ENCODE measurements around the gene P3H1. TPM values are rescaled to one million over a fixed set of nuclear protein-coding genes. Genes with fewer than 3 reads are reported as not detected.

Gene P3H1
- total RNA-seq, 1 experiment from 2014 or later, result 47.1 TPM

DNA sequence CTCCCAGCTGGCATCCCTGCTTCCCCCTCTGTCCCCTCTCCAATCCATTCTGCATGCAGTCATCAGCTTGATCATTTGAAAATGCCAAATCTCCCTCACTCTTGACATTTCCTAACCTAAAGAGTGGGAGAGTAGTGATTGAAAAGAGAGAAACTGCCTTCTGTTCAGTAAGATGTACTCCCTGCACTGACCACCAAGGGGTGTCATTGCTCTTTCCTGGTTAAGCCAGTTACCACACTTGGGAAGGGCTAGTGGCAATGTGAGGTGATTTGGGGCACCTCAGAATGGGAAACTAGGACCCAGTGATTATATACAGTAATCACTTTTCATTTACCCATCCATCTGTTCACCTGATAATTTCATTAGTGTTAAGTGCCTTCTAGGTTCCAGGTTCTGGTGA lies 11.0 kb upstream of the P3H1 start:
- H3K23ac ChIP-seq (ENCODE audit: insufficient read length, low read depth, low read length), result no peak overlapping the region
- no peak overlapping the region for H2BK5ac ChIP-seq (ENCODE audit: insufficient read length, low read length)
- no peak overlapping the region for H2BK15ac ChIP-seq (ENCODE audit: low read depth, low read length)
- H3K4ac ChIP-seq (ENCODE audit: low read depth, low read length), result no peak overlapping the region
- DNase-seq, result no peak
- H4K91ac ChIP-seq (ENCODE audit: insufficient read length, low read depth, low read length), result no peak overlapping the region
- no peak overlapping the region for H3K18ac ChIP-seq (ENCODE audit: insufficient read length, low read depth, low read length)
- Mint-ChIP-seq H3K27me3 (ENCODE audit: low read depth) (no peaks in the 10 kb centered on the region), H3K36me3 (ENCODE audit: insufficient read depth in 1 of 3, low read depth in 3 of 3) (peaks cover 21 to 78% (median 65%) of the 10 kb centered on the region in 3 experiments), H3K4me3 (no peak overlapping the region), H3K4me1 (no peaks in the 10 kb centered on the region), H3K9me3 (no peaks in the 10 kb centered on the region), H3K27ac (no peak overlapping the region)
- H3K4me2 ChIP-seq (ENCODE audit: insufficient read depth, insufficient read length, low read length), result no peak overlapping the region
- TF ChIP-seq, protein P1, sequence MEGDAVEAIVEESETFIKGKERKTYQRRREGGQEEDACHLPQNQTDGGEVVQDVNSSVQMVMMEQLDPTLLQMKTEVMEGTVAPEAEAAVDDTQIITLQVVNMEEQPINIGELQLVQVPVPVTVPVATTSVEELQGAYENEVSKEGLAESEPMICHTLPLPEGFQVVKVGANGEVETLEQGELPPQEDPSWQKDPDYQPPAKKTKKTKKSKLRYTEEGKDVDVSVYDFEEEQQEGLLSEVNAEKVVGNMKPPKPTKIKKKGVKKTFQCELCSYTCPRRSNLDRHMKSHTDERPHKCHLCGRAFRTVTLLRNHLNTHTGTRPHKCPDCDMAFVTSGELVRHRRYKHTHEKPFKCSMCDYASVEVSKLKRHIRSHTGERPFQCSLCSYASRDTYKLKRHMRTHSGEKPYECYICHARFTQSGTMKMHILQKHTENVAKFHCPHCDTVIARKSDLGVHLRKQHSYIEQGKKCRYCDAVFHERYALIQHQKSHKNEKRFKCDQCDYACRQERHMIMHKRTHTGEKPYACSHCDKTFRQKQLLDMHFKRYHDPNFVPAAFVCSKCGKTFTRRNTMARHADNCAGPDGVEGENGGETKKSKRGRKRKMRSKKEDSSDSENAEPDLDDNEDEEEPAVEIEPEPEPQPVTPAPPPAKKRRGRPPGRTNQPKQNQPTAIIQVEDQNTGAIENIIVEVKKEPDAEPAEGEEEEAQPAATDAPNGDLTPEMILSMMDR (conservative IDR thresholded peaks at IDR 0.05), result peak; percentile 85
- H2AK5ac ChIP-seq (ENCODE audit: insufficient read length, low read length), result no peak overlapping the region
- H3K9me3 ChIP-seq (ENCODE audit: control insufficient read depth, low read depth, low read length), result no peaks in the 10 kb centered on the region
- no peaks in the 10 kb centered on the region for H3K79me2 ChIP-seq (ENCODE audit: insufficient read depth, low read length)
- no peaks in the 10 kb centered on the region for H3K79me1 ChIP-seq (ENCODE audit: insufficient read depth, low read depth, low read length, poor library complexity, severe bottlenecking)
- no peaks in the 10 kb centered on the region for H4K20me1 ChIP-seq (ENCODE audit: control insufficient read depth, insufficient read depth, insufficient read length)
- no peaks in the 10 kb centered on the region for H3K27me3 ChIP-seq (ENCODE audit: insufficient read depth, low read length)
- no peak overlapping the region for H3K56ac ChIP-seq (ENCODE audit: insufficient read length, low read depth, low read length)
- H4K5ac ChIP-seq (ENCODE audit: insufficient read length, low read depth, low read length), result no peak overlapping the region
- no peak overlapping the region for H2BK12ac ChIP-seq (ENCODE audit: insufficient read length, low read depth, low read length)
- no peak overlapping the region for H2AFZ ChIP-seq (ENCODE audit: low read length)
- H3K14ac ChIP-seq (ENCODE audit: insufficient read depth, low read length), result no peak overlapping the region
- no peak overlapping the region for H3K27ac ChIP-seq (ENCODE audit: insufficient read length, low read depth, low read length)
- no peak overlapping the region for H3K9ac ChIP-seq (ENCODE audit: extremely low read depth, insufficient read length, low read length)
- H2BK20ac ChIP-seq (ENCODE audit: low read depth, low read length, poor library complexity, severe bottlenecking), result no peak overlapping the region
- no peaks in the 10 kb centered on the region for H3K4me1 ChIP-seq (ENCODE audit: insufficient read depth, low read length)
- H4K8ac ChIP-seq (replicated peaks; ENCODE audit: insufficient read length, low read depth, low read length), result no peak overlapping the region
- no peak overlapping the region for H3T11ph ChIP-seq (ENCODE audit: low read length)
- no peak overlapping the region for H2BK120ac ChIP-seq (ENCODE audit: low read depth, low read length, poor library complexity, severe bottlenecking)
- no peaks in the 10 kb centered on the region for H3K23me2 ChIP-seq (ENCODE audit: insufficient read length, low read depth, low read length, poor library complexity, severe bottlenecking)

Measured in H9 (cell line).